SU-DHL-6 (cell line): ENCODE data around the gene GPX8.

Experiments
- EZH2phosphoT487 ChIP-seq: fragments of 200-600 bp; sonication (generic), shearing (Covaris generic); conservative IDR thresholded peaks from 2 replicates; pipeline ENCODE4 v1.6.1; 2018; ENCODE audit warnings: mild to moderate bottlenecking, antibody characterized with exemption, low read length, moderate library complexity, mixed read lengths
- TF ChIP-seq, protein P1 (sequence below): fragments of 200-600 bp; sonication (generic); IDR thresholded peaks from one replicate; pipeline ENCODE4 v1.5.1; 2017; ENCODE audit warnings: antibody characterized with exemption, mild to moderate bottlenecking, low read length, moderate library complexity; ENCODE audit not compliant: insufficient read depth, poor library complexity, severe bottlenecking

DNA sequence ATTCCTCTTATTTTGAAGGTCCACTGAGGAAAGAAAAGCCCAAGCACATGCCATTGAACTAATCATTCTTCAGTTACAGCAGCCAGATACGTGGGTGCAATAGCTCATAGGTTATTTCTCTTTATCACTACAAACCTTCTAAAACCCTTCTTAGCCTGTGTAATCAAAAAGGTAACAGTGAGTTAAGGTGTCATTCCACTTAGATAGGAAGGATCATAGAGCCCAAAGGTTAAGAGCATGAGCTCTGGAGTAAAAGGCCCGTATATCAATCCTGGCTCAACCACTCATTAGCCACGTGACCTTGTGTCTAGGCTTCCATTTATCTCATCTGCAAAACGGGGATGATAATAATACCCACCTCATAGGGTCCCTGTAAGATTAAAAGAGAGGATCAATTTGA is 2.7 kb downstream of the GPX8 start:
- TF ChIP-seq, protein P1, sequence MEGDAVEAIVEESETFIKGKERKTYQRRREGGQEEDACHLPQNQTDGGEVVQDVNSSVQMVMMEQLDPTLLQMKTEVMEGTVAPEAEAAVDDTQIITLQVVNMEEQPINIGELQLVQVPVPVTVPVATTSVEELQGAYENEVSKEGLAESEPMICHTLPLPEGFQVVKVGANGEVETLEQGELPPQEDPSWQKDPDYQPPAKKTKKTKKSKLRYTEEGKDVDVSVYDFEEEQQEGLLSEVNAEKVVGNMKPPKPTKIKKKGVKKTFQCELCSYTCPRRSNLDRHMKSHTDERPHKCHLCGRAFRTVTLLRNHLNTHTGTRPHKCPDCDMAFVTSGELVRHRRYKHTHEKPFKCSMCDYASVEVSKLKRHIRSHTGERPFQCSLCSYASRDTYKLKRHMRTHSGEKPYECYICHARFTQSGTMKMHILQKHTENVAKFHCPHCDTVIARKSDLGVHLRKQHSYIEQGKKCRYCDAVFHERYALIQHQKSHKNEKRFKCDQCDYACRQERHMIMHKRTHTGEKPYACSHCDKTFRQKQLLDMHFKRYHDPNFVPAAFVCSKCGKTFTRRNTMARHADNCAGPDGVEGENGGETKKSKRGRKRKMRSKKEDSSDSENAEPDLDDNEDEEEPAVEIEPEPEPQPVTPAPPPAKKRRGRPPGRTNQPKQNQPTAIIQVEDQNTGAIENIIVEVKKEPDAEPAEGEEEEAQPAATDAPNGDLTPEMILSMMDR, result no peak
- TF ChIP-seq EZH2phosphoT487, result no peak
